Measurements from ENCODE around the gene KRTAP10-11.
"Not testable (repeated sequence)": the region's sequence is repeated elsewhere in the genome, so short reads cannot be mapped to it uniquely, and the experiment has no call there.

Gene KRTAP10-11

DNA sequence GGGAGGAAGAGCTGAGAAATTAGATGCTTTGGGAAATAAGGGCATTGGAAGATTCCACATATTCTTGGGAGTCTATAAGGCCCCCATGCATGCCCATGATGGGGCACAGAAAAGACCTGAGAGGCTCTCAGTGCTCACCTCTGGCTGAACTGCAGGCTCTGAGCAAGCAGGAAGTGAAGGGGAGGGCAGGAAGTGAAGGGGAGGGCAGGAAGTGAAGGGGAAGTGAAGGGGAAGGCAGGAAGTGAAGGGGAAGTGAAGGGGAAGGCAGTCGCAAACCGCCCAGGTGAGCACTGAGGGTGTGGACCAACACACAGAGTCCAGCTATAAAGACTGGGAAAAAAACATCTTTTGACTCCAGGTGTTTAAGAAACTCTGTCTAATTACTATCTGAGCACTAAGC, 15.8 kb upstream of the KRTAP10-11 start:
- no peak overlapping the region for H3K4me2 ChIP-seq (ENCODE audit: low read length)
- no peak overlapping the region for H3K9ac ChIP-seq (ENCODE audit: low read depth, low read length)
- peaks cover 25% of the 10 kb centered on the region for H3K27me3 ChIP-seq (ENCODE audit: control insufficient read depth, insufficient read depth, low read length)
- no peak overlapping the region for H3K4me3 ChIP-seq (ENCODE audit: low read length)
- H3K9me3 ChIP-seq (replicated peaks; ENCODE audit: low read length): peaks cover 8% of the 10 kb centered on the region
- H3K36me3 ChIP-seq (ENCODE audit: insufficient read depth, low read length): no peaks in the 10 kb centered on the region
- no peaks in the 10 kb centered on the region for H3K4me1 ChIP-seq (ENCODE audit: control insufficient read depth, insufficient read depth, low read length)

DNA sequence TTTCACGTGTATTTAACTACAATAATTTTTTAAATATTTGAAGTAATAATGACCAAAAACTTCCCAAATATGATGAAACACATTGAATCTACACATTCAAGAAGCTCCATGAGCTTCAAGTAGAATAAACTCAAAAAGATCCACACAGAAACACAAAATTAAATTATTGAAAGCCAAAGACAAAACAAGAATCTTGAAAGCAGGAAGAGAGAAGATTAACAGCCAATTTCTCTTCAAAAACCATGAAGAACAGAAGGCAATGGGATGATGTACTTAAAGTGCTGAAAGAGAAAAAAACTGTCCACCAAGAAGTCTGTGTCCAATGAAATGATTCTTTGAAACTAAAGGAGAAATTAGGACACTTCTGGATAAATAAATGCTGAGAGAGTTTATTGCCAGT, 14.1 kb upstream of the KRTAP10-11 start:
- H3K4me1 ChIP-seq (ENCODE audit: control insufficient read depth, insufficient read depth, low read length): no peaks in the 10 kb centered on the region
- no peak overlapping the region for H3K4me2 ChIP-seq (ENCODE audit: low read length)
- H3K9me3 ChIP-seq (replicated peaks; ENCODE audit: low read length): peaks cover 8% of the 10 kb centered on the region
- peaks cover 31% of the 10 kb centered on the region for H3K27me3 ChIP-seq (ENCODE audit: control insufficient read depth, insufficient read depth, low read length)
- no peak overlapping the region for H3K4me3 ChIP-seq (ENCODE audit: low read length)
- H3K36me3 ChIP-seq (ENCODE audit: insufficient read depth, low read length): no peaks in the 10 kb centered on the region
- H3K9ac ChIP-seq (ENCODE audit: low read depth, low read length): no peak overlapping the region

DNA sequence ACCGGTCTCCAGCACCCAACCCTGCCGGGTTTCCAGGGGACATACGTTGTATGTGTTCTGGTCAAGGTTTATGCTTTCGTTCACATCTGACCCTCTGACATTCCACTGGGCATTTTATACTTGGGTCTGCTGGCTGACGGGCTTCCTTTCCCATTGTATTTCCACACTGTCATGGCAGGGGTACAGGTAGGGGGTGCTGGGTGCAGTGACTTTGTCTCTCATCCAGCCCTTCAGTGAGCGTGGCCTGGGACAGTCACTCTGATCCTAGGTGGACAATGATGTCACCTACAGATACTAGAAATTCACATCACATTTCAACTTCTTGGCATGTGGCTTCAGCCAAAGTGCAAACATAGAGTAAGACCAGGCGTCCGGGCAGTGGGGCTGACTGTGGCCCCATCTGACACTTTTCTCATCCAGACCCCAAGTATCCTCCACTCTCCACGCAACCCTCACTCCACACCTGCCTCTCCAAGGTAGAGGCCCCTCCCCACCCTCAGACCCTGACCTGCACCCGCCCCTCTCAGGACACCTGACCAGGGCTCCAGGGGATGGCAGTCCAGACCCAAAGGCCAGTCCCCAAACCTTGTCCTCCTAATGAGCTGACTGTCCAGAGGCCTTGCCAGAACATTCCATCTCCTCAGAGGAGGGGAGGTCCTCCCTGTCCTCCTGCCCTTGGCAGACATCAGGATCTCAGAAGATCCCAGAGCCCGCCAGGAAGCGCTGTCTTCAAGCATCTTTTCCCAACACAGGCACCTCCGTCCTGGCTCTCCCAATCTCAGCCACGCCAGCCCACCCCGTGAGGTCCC, 9.8 kb upstream of the KRTAP10-11 start:
- Histone ChIP-seq H3K9me3 (replicated peaks; ENCODE audit: low read length) (peaks cover 11% of the 10 kb centered on the region), H3K27me3 (ENCODE audit: control insufficient read depth, insufficient read depth, low read length) (peaks cover 29% of the 10 kb centered on the region), H3K4me1 (ENCODE audit: control insufficient read depth, insufficient read depth, low read length) (no peaks in the 10 kb centered on the region), H3K4me3 (ENCODE audit: low read length) (no peak overlapping the region), H3K36me3 (ENCODE audit: insufficient read depth, low read length) (no peaks in the 10 kb centered on the region), H3K9ac (ENCODE audit: low read depth, low read length) (no peak overlapping the region), H3K4me2 (ENCODE audit: low read length) (no peak overlapping the region)

DNA sequence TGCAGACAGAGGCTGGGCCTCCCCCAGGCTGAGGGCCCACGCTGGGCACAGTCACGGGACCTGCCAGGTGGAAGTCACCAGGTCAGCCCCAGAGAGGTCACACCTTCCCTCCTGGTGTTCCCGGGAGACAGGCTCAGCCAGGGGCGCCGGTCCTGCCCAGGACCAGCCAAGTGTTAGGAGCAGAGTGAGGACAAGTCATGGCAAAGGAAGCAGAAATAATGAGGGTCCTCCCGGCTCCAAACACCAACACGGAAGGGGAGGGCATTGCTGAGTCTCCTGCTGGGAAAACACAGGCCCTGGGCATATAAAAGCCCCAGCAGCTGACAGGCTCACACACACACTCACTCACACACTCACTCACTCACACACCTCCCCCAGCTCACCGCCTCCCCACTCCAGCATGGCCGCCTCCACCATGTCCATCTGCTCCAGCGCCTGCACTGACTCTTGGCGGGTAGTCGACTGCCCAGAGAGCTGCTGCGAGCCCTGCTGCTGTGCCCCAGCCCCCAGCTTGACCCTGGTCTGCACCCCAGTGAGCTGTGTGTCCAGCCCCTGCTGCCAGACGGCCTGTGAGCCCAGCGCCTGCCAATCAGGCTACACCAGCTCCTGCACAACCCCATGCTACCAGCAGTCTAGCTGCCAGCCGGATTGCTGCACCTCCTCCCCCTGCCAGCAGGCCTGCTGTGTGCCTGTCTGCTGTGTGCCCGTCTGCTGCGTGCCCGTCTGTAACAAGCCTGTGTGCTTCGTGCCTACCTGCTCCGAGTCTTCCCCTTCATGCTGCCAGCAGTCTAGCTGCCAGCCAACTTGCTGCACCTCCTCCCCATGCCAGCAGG, 9.0 kb upstream of the KRTAP10-11 start, which contains the start of gene KRTAP10-10:
Gene KRTAP10-10, plus strand, starts transcription at position 339 of the 833 bp plus-strand sequence. Its CDS starts 62 bp downstream, at position 401.
- Histone ChIP-seq H3K36me3 (ENCODE audit: insufficient read depth, low read length) (no peaks in the 10 kb centered on the region), H3K27me3 (ENCODE audit: control insufficient read depth, insufficient read depth, low read length) (peaks cover 29% of the 10 kb centered on the region), H3K9me3 (replicated peaks; ENCODE audit: low read length) (peaks cover 5% of the 10 kb centered on the region), H3K4me1 (ENCODE audit: control insufficient read depth, insufficient read depth, low read length) (no peaks in the 10 kb centered on the region), H3K4me3 (ENCODE audit: low read length) (no peak within 1 kb of the TSS), H3K9ac (ENCODE audit: low read depth, low read length) (no peak within 1 kb of the TSS), H3K4me2 (ENCODE audit: low read length) (no peak within 1 kb of the TSS)

DNA sequence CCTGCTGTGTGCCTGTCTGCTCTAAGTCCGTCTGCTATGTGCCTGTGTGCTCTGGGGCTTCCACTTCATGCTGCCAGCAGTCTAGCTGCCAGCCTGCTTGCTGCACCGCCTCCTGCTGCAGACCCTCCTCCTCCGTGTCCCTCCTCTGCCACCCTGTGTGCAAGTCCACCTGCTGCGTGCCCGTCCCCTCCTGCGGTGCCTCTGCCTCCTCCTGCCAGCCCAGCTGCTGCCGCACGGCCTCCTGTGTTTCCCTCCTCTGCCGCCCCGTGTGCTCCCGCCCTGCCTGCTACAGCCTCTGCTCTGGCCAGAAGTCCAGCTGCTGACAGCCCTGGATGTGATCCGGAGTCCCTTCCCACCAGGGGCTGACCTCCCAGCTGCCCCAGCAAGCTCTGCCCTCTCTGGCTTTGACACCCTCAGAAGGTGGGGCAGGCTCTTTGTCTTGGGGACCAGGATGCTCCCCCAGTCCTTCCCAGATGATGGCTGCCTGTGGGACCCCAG, 8.3 kb upstream of the KRTAP10-11 start:
- not testable (repeated sequence) for H3K4me3 ChIP-seq (ENCODE audit: low read length); H3K4me2 ChIP-seq (ENCODE audit: low read length); H3K9me3 ChIP-seq (replicated peaks; ENCODE audit: low read length); H3K36me3 ChIP-seq (ENCODE audit: insufficient read depth, low read length); H3K4me1 ChIP-seq (ENCODE audit: control insufficient read depth, insufficient read depth, low read length); H3K9ac ChIP-seq (ENCODE audit: low read depth, low read length)
- H3K27me3 ChIP-seq (ENCODE audit: control insufficient read depth, insufficient read depth, low read length): peaks cover 29% of the 10 kb centered on the region

DNA sequence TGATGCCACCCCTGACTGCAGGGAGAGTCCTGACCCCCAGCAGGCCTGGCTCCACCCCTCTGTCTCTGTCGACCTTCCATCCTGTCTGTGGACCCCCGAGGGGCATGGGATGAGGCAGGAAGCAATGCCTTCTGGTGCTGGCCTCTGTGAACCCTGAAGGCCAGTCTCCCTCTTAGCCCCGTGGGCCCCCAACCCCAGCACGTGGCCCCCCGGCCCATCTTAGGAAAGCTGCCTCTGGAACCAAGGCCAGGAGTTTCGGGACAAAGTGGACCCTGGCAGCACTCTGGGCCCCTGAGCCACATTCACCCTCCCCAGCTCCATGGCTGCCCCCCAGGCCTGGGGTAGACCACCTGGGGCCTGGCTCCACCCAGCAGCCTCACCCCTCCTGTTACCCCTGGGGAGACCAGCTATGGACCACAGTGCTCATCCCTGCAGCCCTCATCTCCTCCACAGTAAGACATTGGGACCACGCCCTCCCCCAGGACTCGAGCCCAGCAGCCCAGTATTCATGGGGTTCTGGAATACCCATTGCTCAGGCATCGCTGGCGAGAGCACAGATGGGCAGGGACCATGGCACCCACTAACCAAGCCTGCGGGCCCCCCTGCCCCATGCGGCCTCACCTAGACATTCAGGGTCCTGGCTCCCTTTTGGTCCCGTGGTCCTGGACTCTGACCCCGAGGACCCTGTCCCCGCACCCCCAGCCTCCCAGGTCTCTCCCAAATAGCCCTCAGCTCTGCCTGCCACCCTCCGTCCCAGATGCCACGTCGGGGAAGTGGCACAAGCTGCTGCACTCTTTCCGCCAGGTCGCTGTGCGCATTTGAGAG, 7.5 kb upstream of the KRTAP10-11 start:
- not testable (repeated sequence) for H3K9ac ChIP-seq (ENCODE audit: low read depth, low read length); H3K4me2 ChIP-seq (ENCODE audit: low read length); H3K4me1 ChIP-seq (ENCODE audit: control insufficient read depth, insufficient read depth, low read length); H3K9me3 ChIP-seq (replicated peaks; ENCODE audit: low read length); H3K36me3 ChIP-seq (ENCODE audit: insufficient read depth, low read length); H3K4me3 ChIP-seq (ENCODE audit: low read length)
- H3K27me3 ChIP-seq (ENCODE audit: control insufficient read depth, insufficient read depth, low read length): peaks cover 29% of the 10 kb centered on the region

DNA sequence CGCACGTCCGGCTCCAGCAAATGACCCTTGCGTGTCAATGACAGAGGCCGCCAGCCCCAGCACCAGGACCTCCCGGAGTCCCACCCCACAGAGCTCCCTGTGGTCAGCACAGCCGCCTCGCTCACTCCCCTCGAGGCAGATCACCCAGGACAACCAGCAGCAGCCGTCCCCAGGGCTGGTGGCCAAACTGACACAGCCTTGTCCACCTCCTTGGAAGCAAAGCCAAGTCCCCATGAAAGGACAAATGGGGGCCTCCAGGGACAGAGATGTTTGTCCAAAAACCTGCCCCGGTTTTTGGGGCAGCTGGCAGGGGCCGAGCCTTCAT, 6.9 kb upstream of the KRTAP10-11 start:
- Histone ChIP-seq H3K27me3 (ENCODE audit: control insufficient read depth, insufficient read depth, low read length) (peaks cover 27% of the 10 kb centered on the region), H3K36me3 (ENCODE audit: insufficient read depth, low read length) (no peaks in the 10 kb centered on the region), H3K4me1 (ENCODE audit: control insufficient read depth, insufficient read depth, low read length) (no peaks in the 10 kb centered on the region), H3K9ac (ENCODE audit: low read depth, low read length) (no peak overlapping the region), H3K4me3 (ENCODE audit: low read length) (no peak overlapping the region), H3K4me2 (ENCODE audit: low read length) (no peak overlapping the region), H3K9me3 (replicated peaks; ENCODE audit: low read length) (peaks cover 4% of the 10 kb centered on the region)

DNA sequence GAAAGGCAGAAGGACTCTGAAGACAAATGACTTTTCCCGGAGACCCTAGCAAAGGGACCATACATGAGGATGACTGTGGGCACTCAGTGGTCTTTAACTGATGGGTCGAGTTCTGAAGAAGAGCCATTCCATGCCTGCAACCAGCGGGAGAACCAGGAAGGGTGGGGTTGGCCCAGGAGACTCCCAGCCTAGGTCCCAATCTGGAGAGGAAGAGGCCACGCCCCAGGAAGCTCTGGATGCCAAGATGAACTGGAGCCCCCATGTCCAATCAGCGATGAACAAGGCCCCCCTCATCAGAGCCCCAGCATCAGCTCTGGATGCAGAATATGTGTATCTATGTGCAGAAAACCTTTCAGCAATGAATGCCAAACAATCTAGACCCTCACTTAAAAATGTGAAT, 5.5 kb upstream of the KRTAP10-11 start:
- H3K9ac ChIP-seq (ENCODE audit: low read depth, low read length): no peak overlapping the region
- no peak overlapping the region for H3K4me3 ChIP-seq (ENCODE audit: low read length)
- H3K9me3 ChIP-seq (replicated peaks; ENCODE audit: low read length): peaks cover 4% of the 10 kb centered on the region
- H3K27me3 ChIP-seq (ENCODE audit: control insufficient read depth, insufficient read depth, low read length): peaks cover 21% of the 10 kb centered on the region
- H3K4me1 ChIP-seq (ENCODE audit: control insufficient read depth, insufficient read depth, low read length): no peaks in the 10 kb centered on the region
- H3K36me3 ChIP-seq (ENCODE audit: insufficient read depth, low read length): no peaks in the 10 kb centered on the region
- no peak overlapping the region for H3K4me2 ChIP-seq (ENCODE audit: low read length)

DNA sequence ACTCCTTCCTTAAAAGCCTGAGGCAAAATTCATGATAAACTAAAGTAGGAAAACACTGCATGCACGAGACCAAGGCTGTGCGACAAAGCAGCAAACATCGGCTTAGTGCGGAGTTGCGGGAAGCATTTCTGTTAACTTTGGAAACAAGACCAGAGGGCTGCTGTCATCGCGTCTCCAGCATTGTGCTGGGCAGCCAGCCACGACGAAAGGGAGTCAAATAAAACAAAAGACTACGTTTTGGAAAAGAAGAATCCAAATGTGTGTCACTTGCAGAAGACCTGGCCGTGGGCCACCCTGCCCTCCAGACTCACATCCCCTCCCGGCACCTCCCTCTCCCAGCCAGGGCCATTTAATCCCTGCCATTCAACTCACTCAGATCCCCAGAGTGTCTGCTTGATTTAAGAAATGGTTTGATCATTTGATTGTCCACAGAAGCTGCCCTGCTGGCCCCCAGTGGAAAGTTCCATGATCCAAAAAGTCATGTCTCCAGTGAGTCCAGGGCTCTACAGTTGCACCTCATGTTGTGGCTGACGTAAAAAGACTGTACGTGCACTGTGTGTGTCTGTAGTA, 2.4 kb upstream of the KRTAP10-11 start:
- no peak overlapping the region for H3K9ac ChIP-seq (ENCODE audit: low read depth, low read length)
- no peak overlapping the region for H3K4me2 ChIP-seq (ENCODE audit: low read length)
- no peaks in the 10 kb centered on the region for H3K36me3 ChIP-seq (ENCODE audit: insufficient read depth, low read length)
- no peak overlapping the region for H3K4me3 ChIP-seq (ENCODE audit: low read length)
- peaks cover 4% of the 10 kb centered on the region for H3K9me3 ChIP-seq (replicated peaks; ENCODE audit: low read length)
- no peaks in the 10 kb centered on the region for H3K4me1 ChIP-seq (ENCODE audit: control insufficient read depth, insufficient read depth, low read length)
- peaks cover 21% of the 10 kb centered on the region for H3K27me3 ChIP-seq (ENCODE audit: control insufficient read depth, insufficient read depth, low read length)

DNA sequence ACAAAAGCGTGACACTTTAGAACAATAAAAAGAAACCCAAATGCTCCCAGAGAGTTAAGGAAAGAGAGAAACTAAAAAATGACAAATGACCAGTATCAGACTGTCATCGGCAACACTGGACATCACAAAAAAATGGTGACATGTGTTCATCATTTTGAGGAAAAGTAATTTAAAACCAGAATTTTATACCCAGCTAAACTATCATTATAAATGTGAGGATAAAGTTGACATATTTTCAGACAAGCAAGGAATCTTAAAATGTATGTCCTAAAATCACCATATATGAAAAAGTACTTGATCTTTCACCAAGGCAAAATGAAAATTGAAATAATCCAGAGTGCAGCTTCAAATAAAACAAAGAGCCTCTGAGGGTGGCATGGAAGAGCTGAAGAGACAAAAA, 1.3 kb upstream of the KRTAP10-11 start:
- peaks cover 4% of the 10 kb centered on the region for H3K9me3 ChIP-seq (replicated peaks; ENCODE audit: low read length)

DNA sequence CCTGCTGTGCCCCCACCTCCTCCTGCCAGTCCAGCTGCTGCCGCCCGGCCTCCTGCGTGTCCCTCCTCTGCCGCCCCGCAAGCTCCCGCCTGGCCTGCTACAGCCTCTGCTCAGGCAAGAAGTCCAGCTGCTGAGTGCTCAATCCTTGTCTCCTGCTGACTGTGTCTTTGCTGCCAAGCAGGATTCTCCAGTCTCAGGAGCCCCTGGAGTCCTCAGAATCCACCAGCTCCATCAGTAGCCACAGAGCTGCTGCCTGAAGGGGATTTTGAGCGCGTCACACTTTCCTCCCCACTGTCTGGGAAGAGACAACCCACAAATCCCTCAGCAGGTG, 973 bp downstream of the KRTAP10-11 start:
- H3K27me3 ChIP-seq (ENCODE audit: control insufficient read depth, insufficient read depth, low read length): peaks cover 20% of the 10 kb centered on the region
- H3K9ac ChIP-seq (ENCODE audit: low read depth, low read length): no peak overlapping the region
- H3K36me3 ChIP-seq (ENCODE audit: insufficient read depth, low read length): no peaks in the 10 kb centered on the region
- no peaks in the 10 kb centered on the region for H3K9me3 ChIP-seq (replicated peaks; ENCODE audit: low read length)
- H3K4me3 ChIP-seq (ENCODE audit: low read length): no peak overlapping the region
- no peak overlapping the region for H3K4me2 ChIP-seq (ENCODE audit: low read length)
- H3K4me1 ChIP-seq (ENCODE audit: control insufficient read depth, insufficient read depth, low read length): no peaks in the 10 kb centered on the region

More for the DNA sequence above, 1.3 kb upstream of the KRTAP10-11 start:
- Histone ChIP-seq H3K4me3 (ENCODE audit: low read length) (no peak overlapping the region), H3K36me3 (ENCODE audit: insufficient read depth, low read length) (no peaks in the 10 kb centered on the region), H3K9ac (ENCODE audit: low read depth, low read length) (no peak overlapping the region), H3K4me2 (ENCODE audit: low read length) (no peak overlapping the region), H3K4me1 (ENCODE audit: control insufficient read depth, insufficient read depth, low read length) (no peaks in the 10 kb centered on the region), H3K27me3 (ENCODE audit: control insufficient read depth, insufficient read depth, low read length) (peaks cover 22% of the 10 kb centered on the region)

All from skeletal muscle satellite cell (primary cell).